Coronary artery (tissue), 2 donors: ENCODE measurements around the gene CEP162.
"Not testable (repeated sequence)": the region's sequence is repeated elsewhere in the genome, so short reads cannot be mapped to it uniquely, and the experiment has no call there.

Source experiments
- DNase-seq: peaks from one replicate; pipeline ENCODE4 v3.0.0-alpha.2; 2017; ENCODE audit warnings: low spot score
- H3K27ac ChIP-seq, 2 donors: fragments of 200-600 bp; sonication (generic); one replicate each; pipeline ENCODE4 v1.5.1; 2016 to 2019
- H3K4me3 ChIP-seq: fragments of 200-600 bp; sonication (generic); 2 replicates; pipeline ENCODE4 v1.5.1; 2016; ENCODE audit warnings: mild to moderate bottlenecking, moderate library complexity
- TF ChIP-seq, protein P1 (sequence below): fragments of 200-600 bp; sonication (generic); IDR thresholded peaks from one replicate; pipeline ENCODE4 v1.5.1; 2019; ENCODE audit warnings: antibody characterized with exemption

CEP162 gene

DNA sequence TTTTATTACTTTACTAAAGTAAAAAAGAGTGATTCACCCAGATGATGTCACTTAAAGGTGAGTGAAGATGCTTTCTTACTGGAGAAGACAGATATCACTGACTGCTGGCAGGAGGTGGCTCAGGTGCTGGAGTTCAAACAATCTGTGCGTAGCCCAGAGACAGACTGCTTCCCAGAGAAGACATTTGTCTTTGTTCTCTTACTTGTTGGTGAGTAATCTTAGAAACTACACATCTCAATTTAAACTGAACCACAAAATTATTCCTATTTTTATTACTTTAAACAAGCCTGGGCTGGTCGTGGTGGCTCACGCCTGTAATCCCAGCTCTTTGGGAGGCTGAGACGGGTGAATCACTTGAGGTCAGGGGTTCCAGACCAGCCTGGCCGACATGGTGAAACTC, 92.2 kb downstream of the CEP162 start:
- no peak overlapping the region for H3K27ac ChIP-seq
- no peak overlapping the region for H3K4me3 ChIP-seq
- TF ChIP-seq, protein P1, sequence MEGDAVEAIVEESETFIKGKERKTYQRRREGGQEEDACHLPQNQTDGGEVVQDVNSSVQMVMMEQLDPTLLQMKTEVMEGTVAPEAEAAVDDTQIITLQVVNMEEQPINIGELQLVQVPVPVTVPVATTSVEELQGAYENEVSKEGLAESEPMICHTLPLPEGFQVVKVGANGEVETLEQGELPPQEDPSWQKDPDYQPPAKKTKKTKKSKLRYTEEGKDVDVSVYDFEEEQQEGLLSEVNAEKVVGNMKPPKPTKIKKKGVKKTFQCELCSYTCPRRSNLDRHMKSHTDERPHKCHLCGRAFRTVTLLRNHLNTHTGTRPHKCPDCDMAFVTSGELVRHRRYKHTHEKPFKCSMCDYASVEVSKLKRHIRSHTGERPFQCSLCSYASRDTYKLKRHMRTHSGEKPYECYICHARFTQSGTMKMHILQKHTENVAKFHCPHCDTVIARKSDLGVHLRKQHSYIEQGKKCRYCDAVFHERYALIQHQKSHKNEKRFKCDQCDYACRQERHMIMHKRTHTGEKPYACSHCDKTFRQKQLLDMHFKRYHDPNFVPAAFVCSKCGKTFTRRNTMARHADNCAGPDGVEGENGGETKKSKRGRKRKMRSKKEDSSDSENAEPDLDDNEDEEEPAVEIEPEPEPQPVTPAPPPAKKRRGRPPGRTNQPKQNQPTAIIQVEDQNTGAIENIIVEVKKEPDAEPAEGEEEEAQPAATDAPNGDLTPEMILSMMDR, result no peak
- DNase-seq, result no peak

DNA sequence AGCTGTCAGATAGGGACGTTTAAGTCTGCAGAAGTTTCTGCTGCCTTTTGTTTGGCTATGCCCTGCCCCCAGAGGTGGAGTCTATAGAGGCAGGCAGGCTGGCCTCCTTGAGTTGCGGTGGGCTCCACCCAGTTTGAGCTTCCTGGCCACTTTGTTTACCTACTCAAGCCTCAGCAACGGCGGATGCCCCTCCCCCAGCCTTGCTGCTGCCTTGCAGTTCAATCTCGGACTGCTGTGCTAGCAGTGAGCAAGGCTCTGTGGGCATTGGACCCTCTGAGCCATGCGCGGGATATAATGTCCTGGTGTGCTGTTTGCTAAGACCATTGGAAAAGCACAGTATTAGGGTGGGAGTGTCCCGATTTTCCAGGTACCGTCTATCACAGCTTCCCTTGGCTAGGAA, 94.1 kb downstream of the CEP162 start:
- not testable (repeated sequence) for H3K4me3 ChIP-seq, H3K27ac ChIP-seq, DNase-seq

DNA sequence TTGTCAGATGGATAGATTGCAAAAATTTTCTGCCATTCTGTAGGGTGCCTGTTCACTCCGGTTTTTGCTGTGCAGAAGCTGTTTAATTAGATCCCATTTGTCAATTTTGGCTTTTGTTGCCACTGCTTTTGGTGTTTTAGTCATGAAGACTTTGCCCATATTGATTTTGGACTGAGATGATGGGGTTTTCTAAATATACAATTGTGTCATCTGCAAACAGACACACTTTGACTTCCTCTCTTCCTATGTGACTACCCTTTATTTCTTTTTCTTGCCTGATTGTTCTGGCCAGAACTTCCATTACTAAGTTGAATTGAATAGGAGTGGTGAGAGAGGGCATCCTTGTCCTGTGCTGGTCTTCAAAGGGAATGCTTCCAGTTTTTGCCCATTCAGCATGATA, 97.9 kb downstream of the CEP162 start:
- H3K27ac ChIP-seq, H3K4me3 ChIP-seq, DNase-seq: not testable (repeated sequence)

DNA sequence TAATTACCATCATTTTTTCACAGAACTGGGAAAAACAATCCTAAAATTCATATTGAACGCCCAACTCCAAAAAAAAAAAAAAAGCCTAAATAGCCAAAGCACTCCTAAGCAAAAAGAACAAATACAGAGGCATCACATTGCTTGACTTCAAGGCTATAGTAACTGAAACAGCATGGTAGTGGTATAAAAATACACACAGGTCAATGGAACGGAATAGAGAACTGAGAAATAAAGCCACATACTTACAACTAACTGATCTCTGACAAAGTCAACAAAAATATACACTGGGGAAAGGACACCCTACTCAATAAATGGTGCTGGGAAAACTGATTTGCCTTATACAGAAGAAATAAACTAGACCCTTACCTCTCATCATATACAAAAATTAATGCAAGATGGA, 104.3 kb downstream of the CEP162 start:
- no peak for DNase-seq
- Histone ChIP-seq H3K4me3 (no peak overlapping the region), H3K27ac (no peak overlapping the region)
- TF ChIP-seq, protein P1, result no peak

DNA sequence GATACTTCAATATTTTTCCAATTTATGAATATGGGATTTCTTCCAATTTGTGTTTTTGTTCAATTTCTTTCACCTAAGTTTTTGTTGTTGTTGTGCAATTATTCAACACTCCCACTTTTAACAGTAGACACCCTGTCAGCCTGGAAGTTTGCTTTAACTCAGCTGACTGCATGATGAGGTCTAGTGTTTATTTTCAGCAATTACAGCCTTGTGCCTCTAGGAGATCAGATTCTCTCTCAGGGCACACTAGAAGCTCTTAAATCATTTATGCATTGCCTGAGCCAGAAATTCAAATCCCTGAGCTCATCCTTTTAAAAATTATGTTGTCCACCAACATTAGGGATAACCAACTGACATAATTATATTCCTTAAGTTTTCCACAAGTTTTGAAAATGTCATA, 108.2 kb downstream of the CEP162 start:
- no peak overlapping the region for H3K4me3 ChIP-seq
- TF ChIP-seq, protein P1, result no peak
- H3K27ac ChIP-seq, result no peak overlapping the region
- DNase-seq, result no peak

DNA sequence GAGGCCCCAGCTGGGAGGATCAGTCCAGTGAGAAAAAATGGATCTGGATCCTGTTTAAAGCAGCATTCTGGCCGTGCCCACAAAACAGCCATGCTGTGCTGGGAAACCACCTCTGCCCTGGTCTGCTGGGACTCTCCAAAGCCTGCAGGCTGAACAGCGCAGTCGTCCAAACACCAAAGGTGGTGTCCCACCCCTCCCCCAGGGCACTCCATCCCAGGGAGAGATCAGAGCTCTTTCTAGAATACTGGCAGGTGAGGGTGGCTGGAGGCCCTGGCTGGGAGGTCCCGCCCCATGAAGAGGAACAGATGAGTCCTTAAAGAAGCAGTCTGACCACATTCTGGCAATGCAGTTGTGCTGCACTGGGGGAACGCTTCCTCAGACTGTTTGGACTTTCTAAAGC, 109.3 kb downstream of the CEP162 start:
- TF ChIP-seq, protein P1, result no peak
- H3K27ac ChIP-seq, result no peak overlapping the region
- no peak overlapping the region for H3K4me3 ChIP-seq
- no peak for DNase-seq

DNA sequence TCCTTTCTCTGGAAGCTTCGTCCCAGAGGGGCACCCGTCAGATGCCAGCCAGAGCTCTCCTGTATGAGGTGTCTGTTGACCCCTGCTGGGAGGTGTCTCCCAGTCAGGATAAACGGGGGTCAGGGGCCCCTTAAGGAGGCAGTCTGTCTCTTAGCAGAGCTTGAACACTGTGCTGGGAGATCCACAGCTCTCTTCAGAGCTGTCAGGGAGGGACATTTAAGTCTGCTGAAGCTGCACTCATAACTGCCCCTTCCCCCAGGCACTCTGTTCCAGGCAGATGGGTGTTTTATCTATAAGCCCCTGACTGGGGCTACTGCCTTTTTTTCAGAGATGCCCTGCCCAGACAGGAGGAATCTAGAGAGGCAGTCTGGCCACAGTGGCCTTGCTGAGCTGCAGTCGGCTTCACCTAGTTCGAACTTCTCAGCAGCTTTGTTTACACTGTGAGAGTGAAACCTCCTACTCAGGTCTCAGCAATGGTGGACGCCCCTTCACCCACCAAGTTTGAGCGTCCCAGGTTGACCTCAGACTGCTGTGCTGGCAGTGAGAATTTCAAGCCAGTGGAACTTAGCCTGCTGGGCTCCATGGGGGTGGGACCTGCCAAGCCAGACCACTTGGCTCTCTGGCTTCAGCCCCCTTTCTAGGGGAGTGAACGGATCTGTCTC, 112.4 kb downstream of the CEP162 start:
- not testable (repeated sequence) for DNase-seq, H3K27ac ChIP-seq, H3K4me3 ChIP-seq

DNA sequence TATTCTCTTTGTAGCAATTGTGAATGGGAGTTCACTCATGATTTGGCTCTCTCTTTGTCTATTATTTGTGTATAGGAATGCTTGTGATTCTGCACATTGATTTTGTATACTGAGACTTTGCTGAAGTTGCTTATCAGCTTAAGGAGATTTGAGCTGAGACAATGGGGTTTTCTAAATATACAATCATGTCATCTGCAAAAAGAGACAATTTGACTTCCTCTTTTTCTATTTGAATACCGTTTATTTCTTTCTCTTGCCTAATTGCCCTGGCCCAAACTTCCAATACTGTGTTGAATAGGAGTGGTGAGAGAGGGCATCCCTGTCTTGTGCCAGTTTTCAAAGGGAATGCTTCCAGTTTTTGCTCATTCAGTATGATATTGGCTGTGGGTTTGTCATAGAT, 116.1 kb downstream of the CEP162 start:
- DNase-seq, H3K27ac ChIP-seq, H3K4me3 ChIP-seq: not testable (repeated sequence)

DNA sequence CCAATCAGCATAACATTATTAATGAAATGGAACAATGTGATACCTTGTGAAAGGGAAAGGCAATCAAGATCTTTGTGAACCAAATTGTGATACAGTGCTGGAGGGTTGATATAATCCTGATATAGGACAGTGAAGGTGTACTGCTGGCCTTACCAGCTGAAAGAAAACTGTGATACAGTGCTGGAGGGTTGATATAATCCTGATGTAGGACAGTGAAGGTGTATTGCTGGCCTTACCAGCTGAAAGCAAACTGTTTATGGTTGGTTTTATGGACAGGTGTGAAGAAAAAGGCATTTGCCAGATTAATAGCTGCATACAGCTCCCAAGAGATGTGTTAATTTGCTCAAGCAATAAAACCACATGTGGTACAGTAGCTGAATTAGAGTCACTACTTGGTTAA, 119.9 kb downstream of the CEP162 start:
- TF ChIP-seq, protein P1, result no peak
- DNase-seq, result no peak

DNA sequence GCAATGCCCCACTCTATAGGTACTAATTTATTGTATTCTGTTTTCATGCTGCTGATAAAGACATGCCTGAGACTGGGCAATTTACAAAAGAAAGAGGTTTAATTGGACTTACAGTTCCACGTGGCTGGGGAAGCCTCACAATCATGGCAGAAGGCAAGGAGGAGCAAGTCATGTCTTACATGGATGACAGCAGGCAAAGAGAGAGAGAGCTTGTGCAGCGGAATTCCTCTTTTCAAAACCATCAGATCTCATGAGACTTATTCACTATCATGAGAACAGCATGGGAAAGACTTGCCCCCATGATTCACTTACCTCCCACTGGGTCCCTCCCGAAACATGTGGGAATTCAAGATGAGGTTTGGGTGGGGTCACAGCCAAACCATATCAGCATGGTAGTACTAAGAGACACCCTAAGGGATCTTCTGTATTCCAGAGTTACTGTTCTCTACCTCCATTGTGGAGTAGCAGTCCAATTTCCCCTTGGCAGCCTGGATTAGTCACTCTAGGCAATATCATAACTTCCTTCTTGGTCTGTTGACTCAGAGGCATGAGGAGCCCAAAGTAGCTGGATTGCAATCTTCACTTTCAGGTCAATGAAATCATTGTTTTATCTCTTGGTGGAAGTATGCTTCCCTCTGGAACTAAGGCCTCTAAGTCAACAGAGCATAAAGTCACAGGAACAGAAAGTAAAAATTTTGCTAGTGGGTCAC, 122.1 kb downstream of the CEP162 start:
- not testable (repeated sequence) for H3K4me3 ChIP-seq, DNase-seq

More for the DNA sequence above, 119.9 kb downstream of the CEP162 start:
- Histone ChIP-seq H3K27ac (no peak overlapping the region), H3K4me3 (no peak overlapping the region)

More for the DNA sequence above, 122.1 kb downstream of the CEP162 start:
- H3K27ac ChIP-seq, result not testable (repeated sequence)
